ENCODE data around the gene ING4.

DNA sequence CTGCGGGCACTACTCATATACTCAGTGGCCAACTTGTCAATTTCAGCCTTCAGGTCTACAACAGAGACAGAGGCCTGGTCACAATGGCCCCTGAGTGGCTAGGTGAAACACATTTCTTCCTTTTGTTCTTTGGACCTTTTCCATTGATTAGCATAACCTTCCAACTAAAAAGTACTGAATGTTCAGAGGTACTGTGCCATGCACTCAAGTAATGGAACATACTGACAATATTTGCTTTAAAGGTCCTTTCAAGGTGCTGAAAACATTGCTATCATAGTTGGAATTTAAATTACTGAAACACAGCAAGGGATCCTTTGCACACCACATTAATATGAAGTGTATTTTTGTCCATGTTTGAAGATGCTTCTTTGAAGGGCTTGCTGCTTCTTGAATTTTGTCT, 9.6 kb downstream of the ING4 start:
- TF ChIP-seq, protein P1, sequence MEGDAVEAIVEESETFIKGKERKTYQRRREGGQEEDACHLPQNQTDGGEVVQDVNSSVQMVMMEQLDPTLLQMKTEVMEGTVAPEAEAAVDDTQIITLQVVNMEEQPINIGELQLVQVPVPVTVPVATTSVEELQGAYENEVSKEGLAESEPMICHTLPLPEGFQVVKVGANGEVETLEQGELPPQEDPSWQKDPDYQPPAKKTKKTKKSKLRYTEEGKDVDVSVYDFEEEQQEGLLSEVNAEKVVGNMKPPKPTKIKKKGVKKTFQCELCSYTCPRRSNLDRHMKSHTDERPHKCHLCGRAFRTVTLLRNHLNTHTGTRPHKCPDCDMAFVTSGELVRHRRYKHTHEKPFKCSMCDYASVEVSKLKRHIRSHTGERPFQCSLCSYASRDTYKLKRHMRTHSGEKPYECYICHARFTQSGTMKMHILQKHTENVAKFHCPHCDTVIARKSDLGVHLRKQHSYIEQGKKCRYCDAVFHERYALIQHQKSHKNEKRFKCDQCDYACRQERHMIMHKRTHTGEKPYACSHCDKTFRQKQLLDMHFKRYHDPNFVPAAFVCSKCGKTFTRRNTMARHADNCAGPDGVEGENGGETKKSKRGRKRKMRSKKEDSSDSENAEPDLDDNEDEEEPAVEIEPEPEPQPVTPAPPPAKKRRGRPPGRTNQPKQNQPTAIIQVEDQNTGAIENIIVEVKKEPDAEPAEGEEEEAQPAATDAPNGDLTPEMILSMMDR (IDR thresholded peaks at IDR 0.05 in 4 of 5, conservative IDR thresholded peaks at IDR 0.05 in 1 of 5) = no peak
- TF ChIP-seq POLR2A (IDR thresholded peaks at IDR 0.05) = no peak
